Heart right ventricle (tissue), 16 donors: ENCODE results near the gene ZFP69. TPM values are rescaled to one million over a fixed set of nuclear protein-coding genes. Genes with fewer than 3 reads are reported as not detected.

Experiments
- ATAC-seq, 8 donors: fragments of 200-7000 bp; cut with Tn5 transposase; one replicate each; pipeline ENCODE4 v1.9.1; 2020; ENCODE audit warnings: mild to moderate bottlenecking in 8 of 8, moderate library complexity in 8 of 8, moderate number of reproducible peaks in 1 of 8
- DNase-seq, 2 donors: peaks; one replicate each; pipeline ENCODE4 v3.0.0-alpha.2; 2020
- H3K27ac ChIP-seq, 10 donors: fragments of 200-600 bp; sonication (generic) in 2 of 10; one replicate each; pipeline versions ENCODE4 v1.5.0 to v1.8.0; 2020 to 2022; ENCODE audit warnings: mild to moderate bottlenecking in 3 of 10
- H3K27me3 ChIP-seq, 7 donors: fragments of 200-600 bp; one replicate each; pipeline ENCODE4 v1.8.0; 2021 to 2022; ENCODE audit warnings: mild to moderate bottlenecking in 2 of 7
- H3K36me3 ChIP-seq, 9 donors: fragments of 200-600 bp; sonication (generic) in 1 of 9; one replicate each; pipeline versions ENCODE4 v1.5.0 to v1.8.0; 2020 to 2022; ENCODE audit warnings: mild to moderate bottlenecking in 2 of 9
- H3K4me1 ChIP-seq, 9 donors: fragments of 200-600 bp; sonication (generic) in 1 of 9; one replicate each; pipeline versions ENCODE4 v1.5.0 to v1.8.0; 2020 to 2022; ENCODE audit warnings: mild to moderate bottlenecking in 4 of 9
- H3K4me3 ChIP-seq, 10 donors: fragments of 200-600 bp; sonication (generic) in 2 of 10; one replicate each; pipeline versions ENCODE4 v1.5.0 to v1.8.0; 2020 to 2022; ENCODE audit warnings: mild to moderate bottlenecking in 7 of 10, moderate library complexity in 2 of 10
- H3K9me3 ChIP-seq, 11 donors: fragments of 200-600 bp in 10 of 11; sonication (generic) in 2 of 11; one replicate each; pipeline versions ENCODE4 v1.5.0 to v1.8.0; 2013 to 2022; ENCODE audit warnings: mild to moderate bottlenecking in 2 of 11, control low read depth in 1 of 11, moderate library complexity in 1 of 11
- CTCF ChIP-seq, 9 donors: fragments of 200-600 bp; sonication (generic) in 2 of 9; IDR thresholded peaks; one replicate each; pipeline versions ENCODE4 v1.5.0 to v1.8.0; 2021 to 2022; ENCODE audit warnings: antibody characterized with exemption in 9 of 9, mild to moderate bottlenecking in 5 of 9, moderate library complexity in 1 of 9
- WGBS, 2 donors: extraction: QIAGEN DNeasy Blood & Tissue Kit; methylation state at CpG; one replicate each; pipeline ENCODE4 v1.1.7; 2013; ENCODE audit warnings: inconsistent platforms in 1 of 2; 5-methylcytosine and 5-hydroxymethylcytosine counted together
- intact Hi-C, 10 donors: fragments of 100-400 bp; cut with DNase I; formaldehyde crosslinking; loops; one replicate each; pipeline versions ENCODE4 v1.11.1 to v1.14.2; 2022
- long read RNA-seq, 3 donors: library from polyadenylated mRNA; unstranded; transcript quantifications; one replicate each; pipeline ENCODE4 v2.0.0, GENCODE V29; 2020 to 2021
- polyA plus RNA-seq, 2 donors: library from polyadenylated mRNA; stranded (reverse); fragments of 200-250 nt; gene quantifications; one replicate each; pipeline ENCODE4 v1.2.3, GENCODE V29; 2013
- total RNA-seq, 10 donors: library from RNA; stranded (reverse); fragmentation: NEBNext Ultra II Directional in 3 of 10; extraction: Animal tissue kit (Norgen Biotek cat#: 25700) in 3 of 10; gene quantifications; one replicate each; pipeline versions ENCODE4 v1.2.1 to v1.2.4, GENCODE V29; 2021 to 2023
- donor health status: Arrhythmogenic right ventricular cardiomyopathy.
- donor health status: ischemic (EF 13 %, LVEDD 7.1; RV severe dilation, severe dysfunction).
- donor health status: healthy with polysubstance abuse.
- donor health status: DM: no; HTN: yes; CAD: no.
- donor health status: DM: no; HTN: no; CAD: no.
- donor health status: ischemic (EF 25% LVEDD 6.9; RV normal size, moderate dysfunction).
- donor health status: ischemic (EF 25% LVEDD 5.7; RV mildly dilated, moderate dysfunction).
- donor health status: healthy.
- donor health status: DM: yes; HTN: yes; CAD: no.
- donor health status: Ischemic cardiomyopathy.
- donor health status: ischemic (EF 35%, LVEDD 5.7; RV mildly dilated, moderate dysfunction).
- donor health status: nonischemic (EF 11% LVEDD 7.7; RV severe dilation, severe dysfunction).
- donor health status: DM: yes; HTN: yes; CAD: no.
- donor health status: PGD.
- donor health status: ischemic (EF 29% LVEDD 5.4; RV normal size, mild dysfunction).
- donor health status: nonischemic (EF 23%, LVEDD 6.1; RV moderate dilation, normal function).

Gene ZFP69
- total RNA-seq (1 to 10 TPM; 1.1 to 2.6 (median 1.3) TPM), polyA plus RNA-seq (1 to 10 TPM; 1.5 to 2.6 TPM)
- long read RNA-seq, donor 1, partial matches to known transcripts = 0 of 3 reads
- long read RNA-seq, donor 1, other reads (novel, unspliced or antisense) = 1 of 3 reads
- long read RNA-seq, donor 2, partial matches to known transcripts = 0 of 5 reads
- long read RNA-seq, donor 2, other reads (novel, unspliced or antisense) = 4 of 5 reads
- long read RNA-seq, donor 3, partial matches to known transcripts = 0 of 2 reads
- long read RNA-seq, donor 3, other reads (novel, unspliced or antisense) = 2 of 2 reads

- Histone ChIP-seq H3K9me3 (peaks cover 0 to 46% (median 9%) of the 10 kb centered on the region in 11 donors), H3K4me1 (peaks cover 0 to 12% (median 8%) of the 10 kb centered on the region in 9 donors), H3K27me3 (no peaks in the 10 kb centered on the region), H3K4me3 (peak within 1 kb of the TSS; percentile 58 to 97 (median 90)), H3K36me3 (peaks cover 0 to 15% (median 8%) of the 10 kb centered on the region in 9 donors), H3K27ac (peak within 1 kb of the TSS in 9 of 10 donors; percentile 13 to 84 (median 68))
- WGBS, 2 donors = 0 to 1% methylated on average over 64 to 65 of the region's 65 CpGs
- no peak for TF ChIP-seq CTCF (IDR thresholded peaks at IDR 0.05)
- DNase-seq (peak; percentile 67 to 81), ATAC-seq (peak; percentile 93 to 98 (median 96))
- intact Hi-C loops = no loop called here
These were observed at the start of gene ZFP69 for GRCh38 chr1:40476924-40477677. Gene ZFP69, plus strand, starts transcription at chr1:40477290. Its CDS starts 2,072 bp downstream, at chr1:40479362.

- DNase-seq = no peak
- no peak overlapping the region for H3K27ac ChIP-seq
- H3K4me3 ChIP-seq = no peak overlapping the region
- ATAC-seq = no peak
- TF ChIP-seq CTCF (IDR thresholded peaks at IDR 0.05) = no peak
- H3K4me1 ChIP-seq = no peaks in the 10 kb centered on the region
- intact Hi-C loops = no loop called here
- no peaks in the 10 kb centered on the region for H3K27me3 ChIP-seq
- H3K9me3 ChIP-seq = no peaks in the 10 kb centered on the region
- no peaks in the 10 kb centered on the region for H3K36me3 ChIP-seq
These were observed 45.7 kb upstream of the ZFP69 start for GRCh38 chr1:40431385-40431784.

GRCh38 chr1:40432644-40433390 lies 44.3 kb upstream of the ZFP69 start:
- TF ChIP-seq CTCF (IDR thresholded peaks at IDR 0.05) = no peak
- DNase-seq = no peak
- Histone ChIP-seq H3K4me3 (no peak overlapping the region), H3K36me3 (no peaks in the 10 kb centered on the region), H3K4me1 (no peaks in the 10 kb centered on the region), H3K9me3 (no peaks in the 10 kb centered on the region), H3K27ac (no peak overlapping the region), H3K27me3 (no peaks in the 10 kb centered on the region)
- ATAC-seq = peak in 1 of 8 donors; percentile 11
- intact Hi-C loops = no loop called here
- 45 to 57% methylated on average over 3 of the region's 3 CpGs for WGBS, 2 donors

- WGBS, 2 donors = 66 to 80% methylated on average over 5 of the region's 5 CpGs
- ATAC-seq = no peak
- no peak for TF ChIP-seq CTCF (IDR thresholded peaks at IDR 0.05)
- no peaks in the 10 kb centered on the region for H3K9me3 ChIP-seq
- no peak overlapping the region for H3K27ac ChIP-seq
- intact Hi-C loops = no loop called here
- H3K4me1 ChIP-seq = peaks cover 0 to 4% (median 0%) of the 10 kb centered on the region in 9 donors
- H3K36me3 ChIP-seq = no peaks in the 10 kb centered on the region
- no peak for DNase-seq
- no peaks in the 10 kb centered on the region for H3K27me3 ChIP-seq
- no peak overlapping the region for H3K4me3 ChIP-seq
These were observed 41.6 kb upstream of the ZFP69 start for GRCh38 chr1:40435471-40435870.
